ENCODE results near the gene RAB35. TPM values are rescaled to one million over a fixed set of nuclear protein-coding genes. Genes with fewer than 3 reads are reported as not detected.

The RAB35 gene
- total RNA-seq, 1 donor from 2014 or later: 16.1 TPM

GRCh38 chr12:120109570-120110267 lies 6.8 kb downstream of the RAB35 start:
- ATAC-seq (no peak), DNase-seq (ENCODE audit: low spot score) (no peak)

GRCh38 chr12:120106151-120106550 lies 10.4 kb downstream of the RAB35 start:
- no peak for DNase-seq (ENCODE audit: low spot score)
- ATAC-seq: no peak

- ATAC-seq (no peak), DNase-seq (ENCODE audit: low spot score) (no peak)
Measured at GRCh38 chr12:120103371-120103770, 13.2 kb downstream of the RAB35 start.

GRCh38 chr12:120103044-120103338 lies 13.6 kb downstream of the RAB35 start:
- DNase-seq (ENCODE audit: low spot score) (no peak), ATAC-seq (no peak)

GRCh38 chr12:120102189-120103043 lies 14.1 kb downstream of the RAB35 start:
- ATAC-seq (no peak), DNase-seq (ENCODE audit: low spot score) (no peak)

- ATAC-seq (no peak), DNase-seq (ENCODE audit: low spot score) (no peak)
Measured at GRCh38 chr12:120101617-120102016, 14.9 kb downstream of the RAB35 start.

GRCh38 chr12:120101182-120101581 lies 15.4 kb downstream of the RAB35 start:
- ATAC-seq: no peak
- DNase-seq (ENCODE audit: low spot score): no peak

DNA sequence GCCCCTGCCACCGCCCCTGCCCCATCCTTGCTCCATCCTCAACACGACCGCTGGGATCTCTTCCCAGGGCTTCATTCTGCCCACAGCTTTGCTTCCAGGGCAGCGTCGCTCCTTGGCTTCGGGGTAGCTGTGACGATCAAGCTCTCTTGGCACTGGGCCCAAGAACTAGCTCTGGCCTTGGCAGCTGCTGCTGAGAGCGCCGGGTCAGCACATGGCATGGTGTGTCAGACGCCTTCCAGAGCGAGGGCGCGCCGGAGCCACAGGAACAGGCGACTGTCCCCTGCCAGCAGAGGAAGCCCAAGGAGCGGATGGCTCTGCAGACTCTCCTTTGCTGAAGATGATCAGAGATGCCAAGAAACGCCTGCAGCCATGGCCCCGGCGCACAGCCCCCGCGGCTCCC lies 15.9 kb downstream of the RAB35 start:
- ATAC-seq (peak; percentile 31), DNase-seq (ENCODE audit: low spot score) (no peak)

DNA sequence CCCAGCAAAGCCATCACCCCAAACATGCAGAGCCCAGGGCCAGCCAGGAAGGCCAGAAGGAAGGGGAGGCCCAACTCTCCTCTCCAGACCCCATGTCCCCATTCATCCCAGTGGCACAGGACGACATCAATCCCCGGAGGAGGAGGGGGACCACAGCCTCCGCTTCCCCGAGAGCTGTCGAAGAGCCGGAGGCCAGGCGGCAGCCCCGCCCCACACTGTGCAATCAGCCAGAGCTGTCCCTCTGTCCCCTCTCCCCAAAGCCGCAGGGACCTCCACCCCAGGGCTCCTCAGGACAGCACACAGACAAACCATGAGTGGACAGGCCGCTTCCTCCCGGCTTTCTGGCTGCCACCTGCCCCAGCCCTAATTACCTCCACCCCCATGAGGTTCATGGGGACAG lies 16.8 kb downstream of the RAB35 start:
- no peak for ATAC-seq

DNA sequence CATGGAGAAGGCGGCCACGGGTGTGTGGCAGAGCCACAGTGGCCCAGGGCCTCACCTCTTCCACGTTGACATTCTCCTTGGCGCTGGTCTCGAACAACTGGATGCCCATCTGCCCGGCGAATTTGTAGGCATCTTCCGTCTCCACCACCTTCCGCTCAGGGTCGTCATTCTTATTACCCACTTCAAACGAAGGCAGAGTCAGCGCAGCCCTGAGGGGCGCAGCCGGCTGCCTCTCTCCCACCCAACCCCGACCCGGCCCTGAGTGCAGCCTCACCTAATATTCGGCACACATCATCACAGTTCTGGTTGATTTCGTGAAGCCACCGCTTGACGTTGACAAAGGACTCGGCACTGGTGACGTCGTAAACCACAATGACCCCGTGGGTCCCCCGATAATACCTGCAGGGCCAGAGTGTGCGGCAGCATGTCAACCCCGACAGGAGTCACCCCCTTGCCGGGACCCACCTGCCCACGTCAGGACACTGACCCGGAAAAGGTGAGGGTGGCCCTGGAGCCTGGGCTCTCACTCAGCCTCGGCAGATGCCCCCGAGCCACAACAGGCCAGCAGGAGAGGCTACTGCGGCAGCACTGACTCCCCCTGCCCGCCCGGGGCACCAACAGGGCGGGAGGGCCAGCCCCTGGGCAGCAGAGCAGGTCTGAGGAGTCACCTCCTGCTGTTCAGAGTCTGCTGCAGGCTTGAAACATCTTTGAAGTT lies 17.6 kb downstream of the RAB35 start:
- ATAC-seq (no peak), DNase-seq (ENCODE audit: low spot score) (no peak)

More for the DNA sequence above, 16.8 kb downstream of the RAB35 start:
- no peak for DNase-seq (ENCODE audit: low spot score)

DNA sequence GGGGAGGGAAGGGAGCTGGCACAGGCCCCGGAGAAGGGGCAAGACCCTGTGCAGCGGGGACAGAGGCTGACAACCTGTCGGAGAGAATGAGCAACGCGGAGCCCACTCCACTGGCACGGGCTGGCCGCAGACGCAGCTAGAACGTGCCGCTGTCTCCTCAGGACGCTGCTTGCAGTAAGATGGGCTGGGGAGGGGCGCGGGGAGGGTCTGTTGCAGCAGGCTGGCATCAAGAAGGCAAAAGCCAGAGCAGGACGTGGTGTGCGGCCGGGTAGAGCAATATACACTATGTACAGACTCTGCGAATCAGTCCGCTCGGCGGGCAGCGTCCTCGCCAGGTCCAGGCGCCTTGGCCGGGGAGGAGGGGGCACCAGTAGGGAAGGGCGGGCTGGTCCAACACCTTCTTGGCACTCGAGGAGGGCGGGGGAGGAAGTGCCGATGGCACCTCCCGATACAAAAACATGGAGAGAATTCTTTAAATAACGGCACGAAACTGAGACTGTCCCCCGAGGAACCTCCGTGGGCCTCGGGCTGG lies 19.8 kb downstream of the RAB35 start:
- ATAC-seq: no peak
- DNase-seq (ENCODE audit: low spot score): no peak

GRCh38 chr12:120095736-120096135 lies 20.8 kb downstream of the RAB35 start:
- DNase-seq (ENCODE audit: low spot score) (no peak), ATAC-seq (no peak)

DNA sequence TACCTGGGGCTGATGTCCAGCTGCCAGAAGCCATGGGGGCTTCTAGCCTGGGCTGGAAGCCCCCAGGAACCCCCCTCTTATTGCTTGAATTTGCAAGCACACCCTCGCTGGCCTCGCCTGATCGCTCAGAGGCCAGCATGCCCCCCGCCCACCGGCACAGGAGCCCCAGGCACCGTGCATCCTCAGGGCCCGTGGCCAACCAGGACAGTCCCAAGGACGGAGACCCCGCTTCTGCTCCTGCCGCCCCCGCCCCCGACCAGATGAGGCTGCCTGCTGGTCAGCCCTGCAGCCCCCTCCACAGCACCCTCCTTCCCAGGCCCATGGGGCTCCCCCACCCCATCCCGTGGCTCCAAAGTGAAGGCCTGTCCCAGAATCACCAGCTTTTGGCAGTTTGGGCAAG lies 21.2 kb downstream of the RAB35 start:
- ATAC-seq (no peak), DNase-seq (ENCODE audit: low spot score) (no peak)

GRCh38 chr12:120094485-120094884 lies 22.1 kb downstream of the RAB35 start:
- DNase-seq (ENCODE audit: low spot score): no peak
- no peak for ATAC-seq

- ATAC-seq (peak; percentile 5), DNase-seq (ENCODE audit: low spot score) (no peak)
Measured at GRCh38 chr12:120093592-120094355, 22.8 kb downstream of the RAB35 start.

GRCh38 chr12:120093336-120093591 lies 23.3 kb downstream of the RAB35 start:
- ATAC-seq: peak; percentile 3

GRCh38 chr12:120092551-120093335 lies 23.8 kb downstream of the RAB35 start:
- ATAC-seq (peak; percentile 77), DNase-seq (ENCODE audit: low spot score) (no peak)

More at GRCh38 chr12:120093336-120093591, 23.3 kb downstream of the RAB35 start:
- DNase-seq (ENCODE audit: low spot score): no peak

DNA sequence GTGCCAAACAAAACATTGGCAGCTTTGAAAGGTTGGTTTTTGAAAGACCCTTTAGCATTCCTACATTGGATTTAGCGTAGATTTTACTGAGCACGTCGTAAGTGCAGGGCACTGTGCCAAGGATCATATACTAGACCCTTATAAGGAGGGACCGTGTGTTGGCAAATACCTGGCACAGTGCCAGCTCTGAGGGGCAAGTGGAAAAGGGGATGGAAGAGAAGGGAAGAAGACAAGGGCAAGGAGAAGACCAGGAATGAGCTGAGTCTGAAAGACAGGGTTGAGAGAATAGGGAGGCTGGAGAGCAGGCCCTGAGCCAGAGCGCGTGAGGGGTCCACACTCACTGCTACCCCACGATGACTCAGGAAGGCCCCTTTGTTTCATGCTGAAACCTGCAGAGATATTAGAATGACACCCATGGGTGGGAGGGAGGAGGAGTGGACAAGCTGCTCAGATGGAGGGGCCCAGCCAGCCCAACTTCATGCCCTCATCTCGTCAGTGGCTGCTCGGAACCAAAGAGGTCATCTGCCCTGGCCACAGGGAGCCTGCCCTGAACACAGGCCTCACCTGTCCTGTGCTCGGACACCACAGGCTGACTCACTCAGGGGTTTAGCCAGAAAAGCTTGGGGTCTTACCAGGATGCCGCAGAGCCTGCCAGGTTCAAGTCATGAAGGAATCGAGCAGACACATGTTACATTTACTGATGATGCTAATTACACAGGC lies 25.0 kb downstream of the RAB35 start:
- ATAC-seq: no peak
- DNase-seq (ENCODE audit: low spot score): no peak

- ATAC-seq: no peak
Measured at GRCh38 chr12:120090626-120091295, 25.8 kb downstream of the RAB35 start.

More at GRCh38 chr12:120090626-120091295, 25.8 kb downstream of the RAB35 start:
- DNase-seq (ENCODE audit: low spot score): no peak
